Astrocyte of the cerebellum (primary cell): Measurements from ENCODE around the gene SRF.

Experiments used
- DNase-seq: peaks from one replicate; pipeline ENCODE4 v3.0.0-alpha.2; 2011; ENCODE audit warnings: low read depth
- H3K4me3 ChIP-seq: 2 replicates; pipeline ENCODE4 v1.5.1; 2011; ENCODE audit warnings: mild to moderate bottlenecking, low read depth, low read length, moderate library complexity
- CTCF ChIP-seq: IDR thresholded peaks from 2 replicates; pipeline ENCODE4 v1.5.1; 2012; ENCODE audit warnings: low read length, low read depth, moderate library complexity, mild to moderate bottlenecking; ENCODE audit errors: missing control alignments
- in situ Hi-C: cut with HindIII; loops from 2 replicates; pipeline ENCODE4 v1.10.0; 2017; ENCODE audit warnings: low sequenced_read_pairs

SRF gene

DNA sequence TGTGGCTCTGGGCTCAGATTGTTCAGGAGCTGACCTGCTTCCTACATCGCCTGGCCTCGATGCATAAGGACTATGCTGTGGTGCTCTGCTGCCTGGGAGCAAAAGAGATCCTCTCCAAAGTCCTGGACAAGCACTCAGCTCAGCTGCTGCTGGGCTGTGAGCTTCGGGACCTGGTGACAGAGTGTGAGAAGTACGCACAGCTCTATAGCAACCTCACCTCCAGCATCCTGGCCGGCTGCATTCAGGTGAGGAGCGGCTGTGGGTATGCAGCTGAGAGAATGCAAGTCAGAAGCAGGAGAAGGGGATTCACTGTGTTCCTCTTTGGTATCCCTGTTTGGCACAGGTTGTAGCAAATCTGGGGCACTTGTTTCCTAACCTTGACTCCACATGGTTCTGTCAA is 28.8 kb downstream of the SRF start:
- no peak overlapping the region for H3K4me3 ChIP-seq
- in situ Hi-C loops = loop anchor here (5.0 kb wide), 1 partner anchor 102 kb away; no protein-coding TSS in a partner anchor
- no peak for TF ChIP-seq CTCF
- DNase-seq = no peak

GRCh38 chr6:43200541-43200940 is 29.5 kb downstream of the SRF start:
- no peak for TF ChIP-seq CTCF
- DNase-seq = no peak
- H3K4me3 ChIP-seq = no peak overlapping the region
- in situ Hi-C loops = no loop called here

GRCh38 chr6:43202451-43202850 is 31.4 kb downstream of the SRF start:
- TF ChIP-seq CTCF = no peak
- H3K4me3 ChIP-seq = no peak overlapping the region
- no peak for DNase-seq
- in situ Hi-C loops = no loop called here

GRCh38 chr6:43203029-43203717 is 32.1 kb downstream of the SRF start:
- TF ChIP-seq CTCF = no peak
- H3K4me3 ChIP-seq = no peak overlapping the region
- DNase-seq = no peak
- in situ Hi-C loops = no loop called here

- no peak for DNase-seq
- H3K4me3 ChIP-seq = no peak overlapping the region
- no peak for TF ChIP-seq CTCF
- in situ Hi-C loops = no loop called here
Measured at GRCh38 chr6:43203718-43204095, 32.6 kb downstream of the SRF start.

DNA sequence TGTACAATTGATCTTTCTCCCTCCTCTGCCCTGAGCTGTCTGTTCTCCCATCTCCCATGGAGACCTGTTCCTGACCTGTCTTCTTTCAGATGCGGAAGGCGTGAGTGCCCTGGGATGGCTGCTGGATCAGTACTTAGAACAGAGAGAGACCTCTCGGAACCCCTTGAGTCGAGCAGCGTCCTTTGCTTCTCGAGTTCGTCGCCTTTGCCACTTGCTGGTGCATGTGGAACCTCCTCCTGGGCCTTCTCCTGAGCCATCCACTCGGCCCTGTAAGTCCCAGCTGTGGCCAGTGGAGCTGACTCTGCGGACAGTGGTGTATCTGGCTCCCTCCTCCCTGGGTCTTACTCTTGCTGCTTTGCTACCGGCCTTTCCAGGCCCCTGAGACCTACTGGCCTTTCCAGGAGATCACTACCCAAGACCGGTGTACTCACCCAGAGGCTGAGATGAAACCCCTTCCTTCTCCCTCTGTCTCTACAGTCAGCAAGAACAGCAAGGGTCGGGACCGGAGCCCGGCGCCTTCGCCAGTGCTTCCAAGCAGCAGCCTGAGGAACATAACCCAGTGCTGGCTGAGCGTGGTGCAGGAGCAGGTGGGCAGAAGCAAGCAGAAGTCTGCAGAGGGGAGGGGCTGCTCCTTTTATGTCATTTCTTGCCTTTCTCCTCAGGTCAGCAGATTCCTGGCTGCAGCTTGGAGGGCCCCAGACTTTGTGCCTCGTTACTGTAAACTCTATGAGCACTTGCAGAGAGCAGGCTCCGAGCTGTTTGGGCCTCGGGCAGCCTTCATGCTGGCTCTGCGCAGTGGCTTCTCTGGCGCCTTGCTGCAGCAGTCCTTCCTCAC is 33.4 kb downstream of the SRF start:
- no peak for DNase-seq
- in situ Hi-C loops = no loop called here
- no peak overlapping the region for H3K4me3 ChIP-seq
- no peak for TF ChIP-seq CTCF
